HEK293 (cell line): ENCODE measurements around the gene CYP21A2.
A peak's percentile ranks its signal among the peaks of the same experiment; 100 is the strongest.

Source experiments
- CTCF ChIA-PET: fragments of 350-600 bp; formaldehyde crosslinking; extraction: SDS; loops from one replicate; lab custom pipeline; 2021; ENCODE audit warnings: antibody characterized with exemption; lab: Yijun Ruan, JAX
- POLR2A ChIA-PET: fragments of 300-600 bp; formaldehyde crosslinking; extraction: SDS; loops from one replicate; lab custom pipeline; 2020; ENCODE audit warnings: antibody characterized with exemption, inconsistent platforms; lab: Yijun Ruan, JAX
- H3K27ac ChIP-seq: fragments of 200-500 bp; sonication (Bioruptor generic); 2 replicates; pipeline ENCODE4 v1.5.1; 2014; ENCODE audit warnings: low read depth, low read length, control low read depth, inconsistent platforms; ENCODE audit errors: extremely low read depth
- H3K36me3 ChIP-seq, 2 experiments: fragments of 200-500 bp in 1 of 2; sonication (Bioruptor generic) in 1 of 2; 1 replicate in 1 of 2; 2 replicates in 1 of 2; pipeline ENCODE4 v1.5.1; 2014 to 2017; ENCODE audit warnings: inconsistent platforms in 2 of 2, low read length in 2 of 2; ENCODE audit not compliant: control insufficient read depth in 2 of 2, insufficient read depth in 1 of 2
- H3K4me1 ChIP-seq: fragments of 200-500 bp; sonication (Bioruptor generic); 2 replicates; pipeline ENCODE4 v1.5.1; 2014; ENCODE audit warnings: mild to moderate bottlenecking, low read length, inconsistent platforms; ENCODE audit not compliant: control insufficient read depth, insufficient read depth
- H3K4me3 ChIP-seq: 2 replicates; pipeline ENCODE4 v1.5.1; 2011; ENCODE audit warnings: low read depth, mild to moderate bottlenecking, control low read depth, low read length, moderate library complexity
- H3K9me3 ChIP-seq: fragments of 200-500 bp; sonication (Bioruptor generic); 2 replicates; pipeline ENCODE4 v1.5.1; 2014; ENCODE audit warnings: low read depth, low read length, inconsistent platforms; ENCODE audit not compliant: control insufficient read depth, insufficient read depth
- ATF2 ChIP-seq: fragments of 450-650 bp; formaldehyde crosslinking; IDR thresholded peaks from 2 replicates; pipeline ENCODE4 v1.5.1; 2016; ENCODE audit warnings: missing biosample characterization, missing genetic modification characterization, low read depth
- GLI4 ChIP-seq: fragments of 450-650 bp; formaldehyde crosslinking; IDR thresholded peaks from 2 replicates; pipeline ENCODE4 v1.5.1; 2016; ENCODE audit warnings: missing biosample characterization, missing genetic modification characterization
- KLF7 ChIP-seq: fragments of 450-650 bp; formaldehyde crosslinking; IDR thresholded peaks from 2 replicates; pipeline ENCODE4 v1.5.1; 2016; ENCODE audit warnings: missing biosample characterization, missing genetic modification characterization, borderline replicate concordance
- PRDM6 ChIP-seq: fragments of 450-650 bp; formaldehyde crosslinking; IDR thresholded peaks from 2 replicates; pipeline ENCODE4 v1.5.1; 2017; ENCODE audit warnings: missing biosample characterization, missing genetic modification characterization
- SALL2 ChIP-seq: fragments of 450-650 bp; formaldehyde crosslinking; IDR thresholded peaks from 2 replicates; pipeline ENCODE4 v1.5.0; 2017; ENCODE audit warnings: missing biosample characterization, mild to moderate bottlenecking, missing genetic modification characterization, borderline replicate concordance
- SP7 ChIP-seq: fragments of 450-650 bp; formaldehyde crosslinking; IDR thresholded peaks from 2 replicates; pipeline ENCODE4 v1.5.1; 2016; ENCODE audit warnings: missing biosample characterization, missing genetic modification characterization
- ZBTB1 ChIP-seq: fragments of 450-650 bp; formaldehyde crosslinking; IDR thresholded peaks from 2 replicates; pipeline ENCODE4 v1.5.1; 2016; ENCODE audit warnings: missing biosample characterization, missing genetic modification characterization
- ZNF140 ChIP-seq: fragments of 450-650 bp; formaldehyde crosslinking; IDR thresholded peaks from 2 replicates; pipeline ENCODE4 v1.5.1; 2016; ENCODE audit warnings: missing biosample characterization, missing genetic modification characterization
- ZNF155 ChIP-seq: fragments of 450-650 bp; formaldehyde crosslinking; IDR thresholded peaks from 2 replicates; pipeline ENCODE4 v1.5.1; 2016; ENCODE audit warnings: missing biosample characterization, missing genetic modification characterization
- ZNF19 ChIP-seq: fragments of 450-650 bp; formaldehyde crosslinking; IDR thresholded peaks from 2 replicates; pipeline ENCODE4; 2016; ENCODE audit warnings: missing biosample characterization, missing genetic modification characterization, low read depth
- ZNF501 ChIP-seq: fragments of 450-650 bp; formaldehyde crosslinking; IDR thresholded peaks from 2 replicates; pipeline ENCODE4 v1.5.1; 2016; ENCODE audit warnings: missing biosample characterization, missing genetic modification characterization
- ZNF514 ChIP-seq: fragments of 450-650 bp; formaldehyde crosslinking; IDR thresholded peaks from 2 replicates; pipeline ENCODE4 v1.5.1; 2016; ENCODE audit warnings: missing biosample characterization, missing genetic modification characterization
- ZNF555 ChIP-seq: fragments of 450-650 bp; formaldehyde crosslinking; conservative IDR thresholded peaks from 2 replicates; pipeline ENCODE4 v1.5.1; 2017; ENCODE audit warnings: missing biosample characterization, mild to moderate bottlenecking, missing genetic modification characterization, inconsistent platforms
- ZNF658 ChIP-seq: fragments of 450-650 bp; formaldehyde crosslinking; IDR thresholded peaks from 2 replicates; pipeline ENCODE4; 2016; ENCODE audit warnings: missing biosample characterization, missing genetic modification characterization
- ZNF670 ChIP-seq: fragments of 450-650 bp; formaldehyde crosslinking; IDR thresholded peaks from 2 replicates; pipeline ENCODE4 v1.5.1; 2016; ENCODE audit warnings: missing biosample characterization, missing genetic modification characterization, low read depth
- ZNF704 ChIP-seq: fragments of 450-650 bp; formaldehyde crosslinking; IDR thresholded peaks from 2 replicates; pipeline ENCODE4 v1.5.1; 2016; ENCODE audit warnings: missing biosample characterization, missing genetic modification characterization
- ZSCAN4 ChIP-seq: fragments of 450-650 bp; formaldehyde crosslinking; IDR thresholded peaks from 2 replicates; pipeline ENCODE4 v1.5.1; 2017; ENCODE audit warnings: missing biosample characterization, missing genetic modification characterization
- TF ChIP-seq, protein P1 (sequence below): fragments of 450-650 bp; formaldehyde crosslinking; IDR thresholded peaks from 2 replicates; pipeline ENCODE4 v1.5.1; 2017; ENCODE audit warnings: missing biosample characterization, missing genetic modification characterization

Gene CYP21A2

DNA sequence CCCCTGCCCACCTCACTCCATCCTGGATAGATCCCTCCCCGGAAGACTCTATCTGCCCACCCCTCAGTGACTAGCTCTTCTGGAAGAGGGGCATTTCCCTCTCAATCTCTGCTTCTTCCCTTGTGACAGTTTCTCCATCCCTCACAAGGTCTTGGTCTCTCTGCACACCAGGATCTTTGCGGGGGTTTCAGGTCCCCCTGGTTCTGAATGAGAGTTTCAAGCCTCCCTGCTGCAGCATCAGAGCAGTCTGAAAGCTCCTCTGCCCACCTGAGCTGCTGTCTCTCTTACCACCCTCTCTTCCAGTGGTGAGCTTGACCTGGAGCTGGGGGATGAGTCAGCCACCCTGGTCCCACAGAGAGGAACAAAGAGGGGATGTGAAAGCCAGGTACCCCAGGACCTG is 46.6 kb downstream of the CYP21A2 start:
- Histone ChIP-seq H3K9me3 (no peaks in the 10 kb centered on the region), H3K27ac (no peak overlapping the region), H3K36me3 (no peaks in the 10 kb centered on the region), H3K4me1 (no peaks in the 10 kb centered on the region), H3K4me3 (no peak overlapping the region)
- POLR2A ChIA-PET: no interaction called here
- CTCF ChIA-PET: interaction anchor here (0.8 to 1.1 kb wide), 3 partner anchors 9 to 26 kb away, joined by 3 to 6 read pairs (median 4); no protein-coding TSS in a partner anchor
- TF ChIP-seq ZNF514 (tag by site-specific recombination): no peak
- no peak for TF ChIP-seq ZNF670 (tag by site-specific recombination)
- TF ChIP-seq, protein P1, sequence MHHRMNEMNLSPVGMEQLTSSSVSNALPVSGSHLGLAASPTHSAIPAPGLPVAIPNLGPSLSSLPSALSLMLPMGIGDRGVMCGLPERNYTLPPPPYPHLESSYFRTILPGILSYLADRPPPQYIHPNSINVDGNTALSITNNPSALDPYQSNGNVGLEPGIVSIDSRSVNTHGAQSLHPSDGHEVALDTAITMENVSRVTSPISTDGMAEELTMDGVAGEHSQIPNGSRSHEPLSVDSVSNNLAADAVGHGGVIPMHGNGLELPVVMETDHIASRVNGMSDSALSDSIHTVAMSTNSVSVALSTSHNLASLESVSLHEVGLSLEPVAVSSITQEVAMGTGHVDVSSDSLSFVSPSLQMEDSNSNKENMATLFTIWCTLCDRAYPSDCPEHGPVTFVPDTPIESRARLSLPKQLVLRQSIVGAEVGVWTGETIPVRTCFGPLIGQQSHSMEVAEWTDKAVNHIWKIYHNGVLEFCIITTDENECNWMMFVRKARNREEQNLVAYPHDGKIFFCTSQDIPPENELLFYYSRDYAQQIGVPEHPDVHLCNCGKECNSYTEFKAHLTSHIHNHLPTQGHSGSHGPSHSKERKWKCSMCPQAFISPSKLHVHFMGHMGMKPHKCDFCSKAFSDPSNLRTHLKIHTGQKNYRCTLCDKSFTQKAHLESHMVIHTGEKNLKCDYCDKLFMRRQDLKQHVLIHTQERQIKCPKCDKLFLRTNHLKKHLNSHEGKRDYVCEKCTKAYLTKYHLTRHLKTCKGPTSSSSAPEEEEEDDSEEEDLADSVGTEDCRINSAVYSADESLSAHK: peak; percentile 98
- no peak for TF ChIP-seq ZNF155 (tag by site-specific recombination)

DNA sequence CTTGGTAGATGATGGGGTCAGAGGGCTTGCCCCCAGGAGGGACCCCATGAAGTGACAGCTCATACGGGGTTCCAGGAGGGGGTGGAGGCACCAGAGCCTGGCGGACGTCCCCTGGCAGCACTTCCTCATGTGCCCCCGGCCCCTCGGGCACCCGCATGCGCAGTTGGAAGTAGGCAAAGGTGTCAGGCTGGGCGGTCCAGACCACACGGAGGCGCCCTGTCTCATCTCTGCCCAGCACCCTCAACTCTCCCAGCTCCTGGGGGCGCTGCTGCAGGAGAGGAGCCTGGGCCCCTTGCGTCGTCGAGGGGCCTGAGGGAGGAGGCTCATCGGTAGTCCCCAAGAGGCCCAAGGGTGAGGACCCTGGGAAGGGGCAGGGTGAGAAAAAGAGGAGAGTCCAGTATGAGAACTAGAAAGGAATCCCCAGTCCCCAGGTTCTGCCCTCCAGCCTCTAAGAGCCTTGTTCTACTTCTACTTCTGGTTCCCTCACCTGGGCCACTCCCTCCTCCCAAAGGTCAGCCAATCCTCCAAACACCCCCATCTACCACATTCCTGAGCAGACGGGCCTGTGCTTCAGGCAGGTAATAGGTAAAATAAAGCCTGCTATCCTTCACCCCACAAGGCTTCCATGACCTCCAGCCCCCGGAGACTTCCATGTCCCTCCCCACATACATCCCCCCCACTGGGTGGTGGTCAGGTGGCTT is 47.7 kb downstream of the CYP21A2 start:
- no peaks in the 10 kb centered on the region for H3K9me3 ChIP-seq
- no peak overlapping the region for H3K4me3 ChIP-seq
- H3K4me1 ChIP-seq: no peaks in the 10 kb centered on the region
- H3K36me3 ChIP-seq: no peaks in the 10 kb centered on the region
- no peak for TF ChIP-seq ATF2
- TF ChIP-seq SP7: no peak
- no peak for TF ChIP-seq SALL2
- TF ChIP-seq ZNF140 (tag by site-specific recombination): no peak
- TF ChIP-seq GLI4 (tag by site-specific recombination): no peak
- no peak for TF ChIP-seq ZNF704 (tag by site-specific recombination)
- no peak for TF ChIP-seq ZBTB1 (tag by site-specific recombination)
- TF ChIP-seq PRDM6 (tag by site-specific recombination): no peak
- TF ChIP-seq ZNF19 (tag by site-specific recombination): no peak
- no peak for TF ChIP-seq ZNF555 (tag by site-specific recombination)
- TF ChIP-seq ZNF501 (tag by site-specific recombination): no peak
- TF ChIP-seq KLF7 (tag by site-specific recombination): no peak
- TF ChIP-seq ZNF658 (tag by site-specific recombination): no peak
- TF ChIP-seq ZSCAN4 (tag by site-specific recombination): no peak
- POLR2A ChIA-PET: no interaction called here
- no peak overlapping the region for H3K27ac ChIP-seq
- CTCF ChIA-PET: interaction anchor here (0.6 to 1.1 kb wide), 3 partner anchors 25 to 217 kb away, joined by 3 to 6 read pairs (median 3); no protein-coding TSS in a partner anchor
